Naive B cell (primary cell): ENCODE results near the gene ADAMTS18. TPM values are rescaled to one million over a fixed set of nuclear protein-coding genes. Genes with fewer than 3 reads are reported as not detected.

Experiments used
- polyA plus RNA-seq, 6 donors: library from polyadenylated mRNA; unstranded; fragments of 300-500 nt; fragmentation: Illumina TruSeq; gene quantifications; one replicate each; pipeline ENCODE4 v1.2.3, GENCODE V29; 2021; ENCODE audit warnings: low read depth in 6 of 6

ADAMTS18 gene
- polyA plus RNA-seq, 6 donors from 2014 or later = not detected

Other genes starting within 250 kb of the ADAMTS18 start
- gene MON1B, start 243.8 kb downstream of the ADAMTS18 start, polyA plus RNA-seq = 10 to 100 TPM; 12.6 to 45.4 (median 33.1) TPM
- gene SYCE1L, start 235.6 kb downstream of the ADAMTS18 start, polyA plus RNA-seq = under 1 TPM in 3 of 6 donors, not detected in 3; 0.45 to 1.00 (median 0.59) TPM